Measurements from ENCODE around the gene MINDY4. TPM values are rescaled to one million over a fixed set of nuclear protein-coding genes. Genes with fewer than 3 reads are reported as not detected.

Gene MINDY4
- polyA plus RNA-seq, 4 donors: 9.9 to 14.8 (median 10.2) TPM

DNA sequence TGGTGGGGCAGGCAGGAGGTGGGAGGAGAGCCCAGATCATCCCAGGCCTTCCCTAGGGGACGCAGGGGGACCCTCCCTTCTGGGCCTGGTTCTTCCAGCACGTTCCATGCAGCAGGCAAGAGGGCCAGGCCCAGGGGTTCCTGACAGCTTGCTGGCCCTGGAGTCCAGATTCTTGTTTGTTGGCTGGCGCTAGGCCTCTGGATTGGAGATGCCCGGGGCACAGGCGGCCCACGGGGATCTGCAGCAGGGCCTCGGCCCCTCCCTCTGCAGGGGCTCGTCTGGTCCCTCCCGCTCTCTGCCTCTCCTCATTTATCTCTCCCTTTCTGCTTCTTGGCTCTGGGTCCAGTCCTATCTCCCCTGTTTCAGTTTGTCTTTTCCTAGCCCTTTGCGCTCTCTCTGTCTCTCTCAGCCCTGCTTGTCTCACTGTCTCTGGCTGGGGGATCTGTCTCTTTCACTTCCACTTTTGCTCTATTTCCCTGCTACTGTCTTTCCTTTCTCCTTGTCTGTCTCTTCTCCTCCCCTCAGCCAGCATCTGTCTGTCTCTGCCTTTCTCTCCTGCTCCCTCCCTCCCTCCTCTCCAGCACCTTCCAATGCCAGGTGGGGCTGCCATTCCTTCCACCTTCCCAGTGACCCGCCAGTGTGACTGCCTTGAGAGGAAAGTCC, 139.3 kb downstream of the MINDY4 start:
- DNase-seq (ENCODE audit: low read depth in 4 of 4, low spot score in 2 of 4): no peak

DNA sequence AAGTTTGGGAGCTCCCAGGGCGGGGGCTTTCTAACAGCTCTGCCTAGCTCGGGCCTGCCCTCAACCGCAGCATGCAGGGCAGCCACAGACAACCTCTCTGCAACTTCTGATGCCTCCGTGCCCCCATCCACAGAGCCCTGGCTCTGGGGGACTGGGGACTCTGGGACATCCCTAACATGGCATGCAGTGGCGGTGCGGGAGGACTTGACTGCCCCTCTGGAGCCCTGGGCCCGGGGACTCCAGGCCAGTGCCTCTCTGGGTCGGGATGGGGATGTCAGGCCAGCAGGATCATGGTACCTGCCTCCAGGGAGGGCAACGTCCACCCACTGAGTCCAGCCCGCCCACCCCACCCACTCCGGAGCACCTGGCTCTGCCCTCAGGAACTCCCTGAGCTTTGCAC, 139.9 kb downstream of the MINDY4 start:
- DNase-seq (ENCODE audit: low read depth in 4 of 4, low spot score in 2 of 4): no peak

GRCh38 chr7:30911561-30911969, 140.3 kb downstream of the MINDY4 start, which contains the start of gene AQP1:
Gene AQP1, plus strand, starts transcription at chr7:30911853. Its CDS starts 57 bp downstream, at chr7:30911910.
- DNase-seq (ENCODE audit: low read depth in 4 of 4, low spot score in 2 of 4): no peak

- DNase-seq (ENCODE audit: low read depth in 4 of 4, low spot score in 2 of 4): no peak
These were observed 141.0 kb downstream of the MINDY4 start for GRCh38 chr7:30912021-30912730.

GRCh38 chr7:30912731-30912985, 141.4 kb downstream of the MINDY4 start:
- no peak for DNase-seq (ENCODE audit: low read depth in 4 of 4, low spot score in 2 of 4)

GRCh38 chr7:30912986-30913811, 142.0 kb downstream of the MINDY4 start:
- DNase-seq (ENCODE audit: low read depth in 4 of 4, low spot score in 2 of 4): no peak

DNA sequence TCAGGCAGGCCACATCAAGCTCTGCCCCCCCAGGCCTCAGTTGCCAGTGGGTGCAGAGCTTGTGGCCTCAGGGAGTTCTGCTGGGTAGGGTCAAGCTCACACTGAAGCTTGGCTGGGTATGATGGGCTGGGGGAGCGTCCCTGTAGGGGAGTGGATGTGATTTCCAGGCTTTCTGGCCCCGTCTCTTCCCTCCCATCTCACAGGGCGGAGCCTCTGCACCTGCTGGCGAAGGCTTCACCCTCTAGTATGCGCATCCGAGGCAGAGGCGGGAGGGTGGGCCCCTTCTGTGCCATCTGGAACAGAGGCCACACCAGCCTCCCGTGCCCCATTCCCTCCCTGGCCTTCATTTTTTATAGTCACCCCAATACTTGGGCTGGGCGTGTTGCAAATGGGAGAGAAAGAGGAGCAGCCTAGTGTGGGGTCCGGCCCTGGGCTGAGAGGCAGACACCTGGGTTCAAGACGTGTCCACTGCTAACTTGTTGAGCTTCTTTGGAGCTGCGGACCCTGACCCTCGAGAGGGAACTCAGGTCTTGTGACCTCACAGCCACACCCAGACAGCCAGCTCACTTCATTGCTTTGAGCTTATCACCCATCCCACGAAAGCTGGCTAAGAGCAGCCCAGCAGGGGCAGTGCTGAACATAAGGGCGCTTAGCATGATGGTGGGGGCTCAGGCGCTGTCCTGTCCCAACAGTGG, 142.8 kb downstream of the MINDY4 start:
- no peak for DNase-seq (ENCODE audit: low read depth in 4 of 4, low spot score in 2 of 4)

- DNase-seq (ENCODE audit: low read depth in 4 of 4, low spot score in 2 of 4): no peak
These were observed 143.4 kb downstream of the MINDY4 start for GRCh38 chr7:30914596-30914995.

DNA sequence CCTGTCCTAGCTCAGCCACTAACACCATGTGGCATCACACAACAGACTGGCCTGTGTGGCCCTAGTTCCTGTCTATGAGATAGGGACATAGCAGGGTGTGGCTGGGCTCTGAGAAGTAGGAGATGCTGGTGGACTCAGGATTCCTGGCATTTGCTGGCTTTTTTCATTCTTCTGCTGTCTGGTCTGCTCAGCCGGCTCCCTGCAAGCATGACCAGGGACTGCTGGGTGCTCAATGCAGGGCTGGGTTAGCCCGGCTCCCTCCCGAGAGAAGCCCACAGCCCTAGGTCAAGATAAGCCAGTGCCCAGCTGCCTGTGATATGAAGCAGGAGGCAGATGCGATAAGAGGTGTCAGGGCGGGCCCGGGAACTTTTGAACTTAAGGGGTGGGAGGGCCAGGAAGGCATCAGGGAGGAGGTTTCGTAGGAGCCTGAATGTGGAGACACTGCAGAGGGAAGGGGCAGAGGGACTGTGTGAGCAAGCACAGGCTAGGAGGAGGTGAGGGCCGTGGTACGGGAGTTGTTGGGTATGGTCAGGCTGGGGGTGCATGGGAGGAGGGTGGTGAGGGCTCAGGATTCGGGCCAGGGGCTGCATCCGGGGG, 143.9 kb downstream of the MINDY4 start:
- no peak for DNase-seq (ENCODE audit: low read depth in 4 of 4, low spot score in 2 of 4)

DNA sequence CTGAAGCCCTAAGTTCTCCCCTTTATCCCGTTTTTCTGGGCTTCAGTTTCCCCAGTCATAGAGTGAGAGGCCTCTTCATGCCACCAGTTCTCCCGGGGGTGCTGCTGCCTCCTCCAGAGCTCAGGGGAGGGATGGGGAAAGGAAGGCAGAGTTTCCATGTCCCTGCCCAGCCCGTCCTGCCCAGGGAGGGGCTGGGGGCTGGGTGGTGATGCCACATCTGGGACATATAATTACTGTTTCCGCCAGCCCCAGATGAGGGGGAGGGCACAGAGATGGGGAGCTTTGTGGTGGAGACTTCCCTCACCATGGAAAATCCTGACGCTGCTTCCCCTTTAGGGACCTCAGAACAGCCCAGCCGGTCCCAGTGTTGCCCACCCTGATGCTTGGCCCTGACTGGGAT, 144.5 kb downstream of the MINDY4 start:
- no peak for DNase-seq (ENCODE audit: low read depth in 4 of 4, low spot score in 2 of 4)

- DNase-seq (ENCODE audit: low read depth in 4 of 4, low spot score in 2 of 4): no peak
These were observed 145.0 kb downstream of the MINDY4 start for GRCh38 chr7:30916255-30916654.

DNA sequence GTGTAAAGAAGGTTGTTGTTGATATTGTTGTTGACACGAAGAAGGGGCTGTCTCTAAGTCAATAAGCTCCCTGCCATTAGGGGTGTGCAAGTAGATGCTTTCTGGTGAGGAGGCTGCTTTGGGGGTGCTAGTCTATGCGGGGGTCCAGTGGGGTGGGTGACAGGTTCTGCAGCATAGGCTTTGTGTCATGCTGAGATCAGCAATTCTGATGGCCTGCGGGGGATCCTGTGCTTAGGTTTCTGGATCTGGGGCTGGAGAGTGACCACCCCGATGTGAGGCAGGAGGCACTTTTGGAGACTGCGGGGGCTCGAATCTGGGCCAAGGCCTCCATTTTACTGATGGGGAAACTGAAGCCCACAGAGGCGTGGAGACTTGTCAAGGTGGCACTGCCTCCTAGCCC, 145.6 kb downstream of the MINDY4 start:
- no peak for DNase-seq (ENCODE audit: low read depth in 4 of 4, low spot score in 2 of 4)

- DNase-seq (ENCODE audit: low read depth in 4 of 4, low spot score in 2 of 4): no peak
These were observed 146.1 kb downstream of the MINDY4 start for GRCh38 chr7:30917216-30917893.

- no peak for DNase-seq (ENCODE audit: low read depth in 4 of 4, low spot score in 2 of 4)
These were observed 147.5 kb downstream of the MINDY4 start for GRCh38 chr7:30918676-30919075.

DNA sequence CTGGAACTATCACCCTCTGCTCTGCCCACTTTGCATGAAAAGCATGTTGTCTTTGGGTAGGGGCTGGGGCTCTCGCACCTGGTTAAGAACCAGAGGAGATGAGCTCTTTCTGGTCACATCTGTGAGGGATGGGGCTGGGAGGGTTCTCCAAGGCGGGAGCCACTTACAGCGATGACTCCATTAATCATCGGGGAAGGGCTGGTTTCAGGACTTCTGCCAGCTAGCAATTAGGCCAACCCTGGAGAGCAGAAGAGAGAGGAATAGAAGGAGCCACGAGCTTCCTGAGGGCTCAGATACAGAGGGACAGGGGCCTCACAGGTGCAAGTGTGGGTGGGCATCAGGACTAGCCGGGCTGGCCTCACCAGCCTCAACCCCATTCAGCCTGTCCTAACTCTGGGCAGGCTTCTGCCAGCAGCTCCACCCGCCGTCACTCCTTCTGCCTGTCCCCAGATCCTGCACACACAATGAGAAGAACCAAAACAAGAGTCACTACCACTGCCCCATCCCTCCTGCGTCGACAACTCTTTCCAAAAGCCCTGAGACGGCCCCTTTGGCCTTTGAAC, 148.9 kb downstream of the MINDY4 start:
- no peak for DNase-seq (ENCODE audit: low read depth in 4 of 4, low spot score in 2 of 4)

DNA sequence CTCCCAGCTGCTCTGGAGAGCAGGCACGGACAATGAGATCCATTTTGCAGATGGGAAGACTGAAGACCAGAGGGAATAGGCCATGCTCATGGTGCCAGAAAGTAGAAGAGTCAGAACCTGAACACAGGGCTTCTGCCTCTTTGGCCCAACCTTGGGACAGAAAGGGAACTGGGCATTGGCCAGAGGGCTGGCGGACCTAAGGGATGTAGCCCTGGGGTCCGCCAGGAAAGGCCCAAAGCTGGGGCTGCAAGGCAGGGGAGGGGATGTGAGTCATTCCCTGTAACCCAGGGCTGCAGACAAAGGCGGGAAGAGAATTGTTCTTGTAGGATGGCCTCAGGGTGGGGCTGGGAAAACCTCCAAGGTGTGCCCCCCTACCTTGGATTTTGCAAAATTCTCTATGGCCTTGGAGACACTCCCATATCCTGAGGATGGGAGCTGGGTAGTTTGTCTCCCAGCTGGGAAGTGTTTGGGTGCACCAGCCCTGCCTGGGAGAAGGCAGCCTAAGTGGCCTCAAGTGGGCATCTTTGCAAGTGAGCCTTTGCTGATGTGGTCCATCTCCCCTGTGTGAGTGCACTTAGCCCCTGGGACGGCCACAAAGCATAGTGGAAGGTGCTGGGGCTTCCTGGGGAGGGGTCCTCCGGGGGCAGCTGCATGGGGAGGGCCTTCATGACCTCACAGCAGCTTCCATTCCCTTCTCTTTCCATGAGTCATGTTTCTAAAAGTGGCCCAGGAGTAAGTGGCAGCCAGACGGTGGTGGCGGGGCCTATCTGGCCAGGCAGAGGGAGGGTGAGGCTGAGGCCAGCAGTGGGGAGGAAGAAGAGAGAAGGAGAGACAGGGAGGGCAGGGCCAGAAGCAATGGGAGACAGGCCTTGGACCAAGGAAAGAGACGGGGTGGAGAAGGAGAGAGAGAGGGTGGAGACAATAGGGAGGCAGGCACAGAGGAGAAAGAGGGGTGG, 149.6 kb downstream of the MINDY4 start:
- DNase-seq (ENCODE audit: low read depth in 4 of 4, low spot score in 2 of 4): no peak

DNA sequence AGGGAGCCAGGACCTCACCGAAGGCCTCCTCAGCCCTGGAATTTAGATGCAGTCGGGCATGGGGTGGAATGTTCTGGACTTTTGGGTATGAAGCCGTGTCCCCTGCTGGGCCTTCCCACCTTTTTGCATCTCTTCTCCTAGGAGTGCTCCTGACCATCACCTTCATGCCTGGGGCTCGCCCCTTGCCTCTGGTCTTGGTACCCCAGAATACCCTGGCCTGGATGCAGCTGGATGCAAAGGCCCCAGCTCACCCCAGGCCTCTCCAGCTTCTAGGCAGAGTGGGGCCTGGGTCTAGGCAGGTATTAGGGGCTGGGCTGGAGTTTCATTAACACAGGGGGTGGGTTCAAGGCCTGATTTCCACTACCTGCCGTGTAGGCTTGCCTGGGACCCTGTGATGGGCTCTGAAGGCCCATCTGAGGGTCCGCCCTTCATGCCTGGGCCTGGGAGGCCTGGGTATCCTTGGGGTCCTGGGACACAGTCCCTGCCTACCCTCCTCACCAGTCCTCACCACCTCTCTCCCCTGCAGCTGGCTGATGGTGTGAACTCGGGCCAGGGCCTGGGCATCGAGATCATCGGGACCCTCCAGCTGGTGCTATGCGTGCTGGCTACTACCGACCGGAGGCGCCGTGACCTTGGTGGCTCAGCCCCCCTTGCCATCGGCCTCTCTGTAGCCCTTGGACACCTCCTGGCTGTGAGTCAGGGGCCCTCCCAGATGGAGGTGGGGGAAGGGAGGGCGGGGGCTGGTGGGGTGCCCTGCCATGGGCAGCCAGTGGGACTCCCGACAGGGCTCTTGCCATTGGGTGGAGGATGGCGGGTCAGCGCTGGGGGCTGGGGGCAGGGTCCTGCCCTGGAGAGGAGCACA, 150.6 kb downstream of the MINDY4 start:
- DNase-seq (ENCODE audit: low read depth in 4 of 4, low spot score in 2 of 4): no peak

DNA sequence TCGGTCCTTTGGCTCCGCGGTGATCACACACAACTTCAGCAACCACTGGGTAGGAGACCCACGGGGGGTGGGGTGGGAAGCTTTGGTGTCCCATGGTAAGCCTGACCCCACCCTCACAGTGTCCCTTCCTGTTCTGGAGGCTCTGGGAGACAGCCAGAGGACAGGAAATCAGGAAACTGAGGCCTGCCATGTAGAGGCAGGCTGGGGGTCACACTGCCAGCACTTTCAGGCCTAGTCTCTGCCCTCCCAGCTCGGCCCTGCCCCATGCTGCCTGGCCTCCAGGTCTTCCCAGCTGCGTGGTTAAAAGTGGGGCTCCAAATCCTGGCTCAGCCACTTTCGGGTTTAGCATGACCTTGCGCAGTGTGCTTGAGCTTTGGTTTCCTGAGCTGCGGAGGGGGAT, 151.4 kb downstream of the MINDY4 start:
- no peak for DNase-seq (ENCODE audit: low read depth in 4 of 4, low spot score in 2 of 4)

Data from left renal cortex interstitium (tissue), 4 donors.